BLaER1 (cell line): ENCODE results near the gene WDR83.
"Not testable (repeated sequence)": the region's sequence is repeated elsewhere in the genome, so short reads cannot be mapped to it uniquely, and the experiment has no call there.

Source experiments
- H3K27ac ChIP-seq: shearing (Covaris generic); formaldehyde crosslinking; 2 replicates; pipeline ENCODE4 v1.8.1; 2022
- H3K27me3 ChIP-seq: shearing (Covaris generic); formaldehyde crosslinking; 2 replicates; pipeline ENCODE4 v1.8.1; 2022
- H3K36me3 ChIP-seq: shearing (Covaris generic); formaldehyde crosslinking; 2 replicates; pipeline ENCODE4 v1.8.1; 2022
- H3K4me1 ChIP-seq: shearing (Covaris generic); formaldehyde crosslinking; 2 replicates; pipeline ENCODE4 v1.8.1; 2022
- H3K4me2 ChIP-seq: shearing (Covaris generic); formaldehyde crosslinking; 2 replicates; pipeline ENCODE4 v1.8.1; 2022
- H3K4me3 ChIP-seq: shearing (Covaris generic); formaldehyde crosslinking; 2 replicates; pipeline ENCODE4 v1.8.1; 2022
- H3K9ac ChIP-seq: shearing (Covaris generic); formaldehyde crosslinking; 2 replicates; pipeline ENCODE4 v1.8.1; 2022
- H3K9me3 ChIP-seq: shearing (Covaris generic); formaldehyde crosslinking; 2 replicates; pipeline ENCODE4 v1.8.1; 2022
- H4K20me1 ChIP-seq: shearing (Covaris generic); formaldehyde crosslinking; 2 replicates; pipeline ENCODE4 v1.8.1; 2022
- Cebpa-rat ChIP-seq: shearing (Covaris generic); IDR thresholded peaks from 2 replicates; pipeline ENCODE4 v1.8.1; 2022

The WDR83 gene

GRCh38 chr19:12695514-12695913 lies 28.9 kb downstream of the WDR83 start:
- Histone ChIP-seq H3K36me3 (peaks cover 42% of the 10 kb centered on the region), H3K9ac (no peak overlapping the region; the same call in 1 of the 2 replicates), H3K4me2 (peak overlapping the region; percentile 97), H3K27me3 (no peaks in the 10 kb centered on the region), H3K9me3 (no peaks in the 10 kb centered on the region), H3K4me3 (peak overlapping the region; percentile 90), H4K20me1 (peaks cover 20% of the 10 kb centered on the region), H3K4me1 (peaks cover 46% of the 10 kb centered on the region), H3K27ac (no peak overlapping the region)
- no peak for TF ChIP-seq Cebpa-rat

GRCh38 chr19:12695997-12696365 lies 29.4 kb downstream of the WDR83 start:
- Histone ChIP-seq H3K27me3 (no peaks in the 10 kb centered on the region), H3K4me1 (peaks cover 42% of the 10 kb centered on the region), H3K9ac (peak overlapping the region; percentile 80), H3K27ac (peak overlapping the region; percentile 75), H3K4me2 (peak overlapping the region; percentile 97), H4K20me1 (peaks cover 20% of the 10 kb centered on the region), H3K36me3 (peaks cover 45% of the 10 kb centered on the region), H3K9me3 (no peaks in the 10 kb centered on the region), H3K4me3 (peak overlapping the region; percentile 90)
- no peak for TF ChIP-seq Cebpa-rat

- peak within 1 kb of the TSS; percentile 90 for H3K4me3 ChIP-seq
- H3K9me3 ChIP-seq = no peaks in the 10 kb centered on the region
- H3K4me2 ChIP-seq = peak within 1 kb of the TSS; percentile 97
- H3K36me3 ChIP-seq = peaks cover 46% of the 10 kb centered on the region
- peak within 1 kb of the TSS; percentile 80 for H3K9ac ChIP-seq
- H4K20me1 ChIP-seq = peaks cover 26% of the 10 kb centered on the region
- peaks cover 35% of the 10 kb centered on the region for H3K4me1 ChIP-seq
- H3K27ac ChIP-seq = peak within 1 kb of the TSS; percentile 75
- no peak for TF ChIP-seq Cebpa-rat
- no peaks in the 10 kb centered on the region for H3K27me3 ChIP-seq
Observed at GRCh38 chr19:12696366-12697335, 30.0 kb downstream of the WDR83 start, which contains the start of gene FBXW9. FBXW9 (minus strand) TSS chr19:12696631; CDS start chr19:12696581, 50 bp downstream.

DNA sequence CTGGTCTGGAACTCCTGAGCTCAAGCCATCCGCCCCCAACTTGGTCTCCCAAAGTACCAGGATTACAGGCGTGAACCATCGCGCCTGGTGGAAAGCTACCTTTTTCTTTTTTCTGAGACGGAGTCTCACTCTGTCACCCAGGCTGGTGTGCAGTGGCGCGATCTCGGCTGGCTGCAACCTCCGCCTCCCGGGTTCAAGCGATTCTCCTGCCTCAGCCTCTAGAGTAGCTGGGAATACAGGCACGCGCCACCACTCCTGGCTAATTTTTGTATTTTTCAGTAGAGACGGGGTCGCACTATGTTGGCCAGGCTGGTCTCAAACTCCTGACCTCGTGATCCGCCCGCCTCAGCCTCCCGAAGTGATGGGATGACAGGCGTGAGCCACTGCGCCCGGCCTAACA lies 30.8 kb downstream of the WDR83 start:
- H3K4me2 ChIP-seq = peak overlapping the region; percentile 97
- H3K36me3 ChIP-seq = peaks cover 54% of the 10 kb centered on the region
- peak overlapping the region; percentile 90 for H3K4me3 ChIP-seq
- H4K20me1 ChIP-seq = peaks cover 34% of the 10 kb centered on the region
- H3K27me3 ChIP-seq, H3K9me3 ChIP-seq: not testable (repeated sequence)
- H3K27ac ChIP-seq = peak overlapping the region; percentile 75
- peaks cover 34% of the 10 kb centered on the region for H3K4me1 ChIP-seq
- H3K9ac ChIP-seq = peak overlapping the region; percentile 80

GRCh38 chr19:12698138-12698537 lies 31.5 kb downstream of the WDR83 start:
- peaks cover 54% of the 10 kb centered on the region for H3K36me3 ChIP-seq
- H3K4me2 ChIP-seq = 0 out of 2 replicates have a peak overlapping the region, but pooled peaks have one; percentile 97
- no peak overlapping the region for H3K4me3 ChIP-seq
- H4K20me1 ChIP-seq = peaks cover 41% of the 10 kb centered on the region
- 0 out of 2 replicates have a peak overlapping the region, but pooled peaks have one; percentile 24 for H3K9ac ChIP-seq
- no peaks in the 10 kb centered on the region for H3K27me3 ChIP-seq
- no peak for TF ChIP-seq Cebpa-rat
- no peaks in the 10 kb centered on the region for H3K9me3 ChIP-seq
- no peak overlapping the region for H3K27ac ChIP-seq
- peaks cover 34% of the 10 kb centered on the region for H3K4me1 ChIP-seq

- Histone ChIP-seq H4K20me1 (peaks cover 74% of the 10 kb centered on the region), H3K27me3 (no peaks in the 10 kb centered on the region), H3K4me2 (no peak overlapping the region), H3K9ac (no peak overlapping the region), H3K4me3 (no peak overlapping the region), H3K36me3 (peaks cover 90% of the 10 kb centered on the region), H3K4me1 (peaks cover 19% of the 10 kb centered on the region), H3K27ac (no peak overlapping the region), H3K9me3 (no peaks in the 10 kb centered on the region)
- TF ChIP-seq Cebpa-rat = no peak
Observed at GRCh38 chr19:12701596-12702282, 35.1 kb downstream of the WDR83 start.

DNA sequence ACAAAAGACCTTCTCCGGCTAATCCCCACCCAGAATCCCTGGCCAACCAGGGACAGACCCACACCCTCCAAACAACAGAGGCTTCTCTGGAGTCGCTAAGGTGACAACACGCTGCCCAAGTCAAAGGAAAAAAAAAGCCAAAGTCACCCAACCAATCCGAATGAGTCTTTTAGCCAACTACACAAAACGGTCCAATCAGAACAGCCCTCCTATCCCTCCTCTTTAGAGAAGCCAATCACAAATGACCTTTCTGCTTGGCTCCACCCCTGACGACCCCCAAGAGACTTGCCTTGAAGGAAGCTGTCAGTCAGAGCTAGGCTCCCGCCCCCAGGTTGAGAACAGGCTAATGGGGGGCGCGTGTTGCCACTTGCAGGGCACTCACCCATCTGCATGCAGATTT lies 36.4 kb downstream of the WDR83 start:
- no peak overlapping the region for H3K4me2 ChIP-seq
- H3K4me1 ChIP-seq = peaks cover 6% of the 10 kb centered on the region; the same call in 1 of the 2 replicates
- no peak for TF ChIP-seq Cebpa-rat
- H3K27me3 ChIP-seq = no peaks in the 10 kb centered on the region
- H3K9ac ChIP-seq = no peak overlapping the region
- no peak overlapping the region for H3K27ac ChIP-seq
- peaks cover 100% of the 10 kb centered on the region for H3K36me3 ChIP-seq
- H3K4me3 ChIP-seq = no peak overlapping the region
- no peaks in the 10 kb centered on the region for H3K9me3 ChIP-seq
- peaks cover 78% of the 10 kb centered on the region for H4K20me1 ChIP-seq

DNA sequence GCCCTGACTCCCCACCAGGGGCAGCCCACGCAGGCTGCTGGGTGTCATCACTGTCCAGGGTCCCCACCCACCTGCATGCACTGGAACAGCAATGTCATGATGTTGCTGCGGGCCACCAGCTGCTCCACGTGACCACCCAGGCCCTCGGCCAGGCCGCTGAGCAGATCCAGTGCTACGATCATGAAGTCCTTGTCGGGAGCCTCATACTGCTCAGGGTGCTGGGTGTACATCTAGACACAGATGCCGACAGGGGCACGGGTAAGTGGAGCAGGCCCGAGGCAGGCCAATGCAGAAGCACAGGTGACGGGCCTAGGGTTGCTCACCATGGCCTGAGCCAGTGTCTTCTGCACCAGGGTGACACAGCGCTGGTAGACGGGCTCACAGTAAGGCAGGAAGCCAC lies 38.6 kb downstream of the WDR83 start:
- TF ChIP-seq Cebpa-rat = no peak
- H3K27ac ChIP-seq = no peak overlapping the region
- H3K9me3 ChIP-seq = no peaks in the 10 kb centered on the region
- H3K4me3 ChIP-seq = no peak overlapping the region
- H3K9ac ChIP-seq = no peak overlapping the region; the same call in 1 of the 2 replicates
- no peak overlapping the region for H3K4me2 ChIP-seq
- H3K36me3 ChIP-seq = peaks cover 100% of the 10 kb centered on the region
- H3K27me3 ChIP-seq = no peaks in the 10 kb centered on the region
- peaks cover 66% of the 10 kb centered on the region for H4K20me1 ChIP-seq
- H3K4me1 ChIP-seq = no peaks in the 10 kb centered on the region

- TF ChIP-seq Cebpa-rat = no peak
- Histone ChIP-seq H3K36me3 (peaks cover 100% of the 10 kb centered on the region), H3K27me3 (no peaks in the 10 kb centered on the region), H3K4me3 (no peak overlapping the region), H3K9ac (no peak overlapping the region), H3K27ac (no peak overlapping the region), H4K20me1 (peaks cover 71% of the 10 kb centered on the region), H3K4me1 (no peaks in the 10 kb centered on the region), H3K4me2 (no peak overlapping the region), H3K9me3 (no peaks in the 10 kb centered on the region)
Observed at GRCh38 chr19:12705654-12706331, 39.2 kb downstream of the WDR83 start.
